ENCODE results near the gene CYP8B1.

CYP8B1 gene

GRCh38 chr3:42875325-42876151 lies at the start of gene CYP8B1:
CYP8B1 (minus strand) TSS chr3:42875879; CDS start chr3:42875816, 63 bp downstream.
- DNase-seq, result no peak

GRCh38 chr3:42923606-42924005 lies 47.9 kb upstream of the CYP8B1 start:
- DNase-seq, result no peak

- no peak for DNase-seq
These were observed 39.3 kb upstream of the CYP8B1 start for GRCh38 chr3:42914771-42915515.

- no peak for DNase-seq
These were observed 35.9 kb upstream of the CYP8B1 start for GRCh38 chr3:42911551-42911950.

- no peak for DNase-seq
These were observed 33.0 kb upstream of the CYP8B1 start for GRCh38 chr3:42908675-42909074.

GRCh38 chr3:42906848-42907183 lies 31.1 kb upstream of the CYP8B1 start:
- DNase-seq, result no peak

- DNase-seq, result no peak
These were observed 30.6 kb upstream of the CYP8B1 start, which contains the start of gene ZNF662 for GRCh38 chr3:42906070-42906847. ZNF662 (plus strand) TSS chr3:42906142; CDS start chr3:42908115, 1,973 bp downstream.

- peak; percentile 38 for DNase-seq
These were observed 30.0 kb upstream of the CYP8B1 start for GRCh38 chr3:42905740-42906069.

- no peak for DNase-seq
These were observed 28.4 kb upstream of the CYP8B1 start for GRCh38 chr3:42904076-42904475.

- no peak for DNase-seq
These were observed 26.6 kb upstream of the CYP8B1 start for GRCh38 chr3:42902257-42902656.

GRCh38 chr3:42901073-42901415 lies 25.4 kb upstream of the CYP8B1 start:
- no peak for DNase-seq

GRCh38 chr3:42900226-42901072 lies 24.8 kb upstream of the CYP8B1 start:
- no peak for DNase-seq

- DNase-seq, result no peak
These were observed 23.4 kb upstream of the CYP8B1 start for GRCh38 chr3:42898896-42899675.

- DNase-seq, result no peak
These were observed 19.8 kb upstream of the CYP8B1 start for GRCh38 chr3:42895580-42895868.

- no peak for DNase-seq
These were observed 19.3 kb upstream of the CYP8B1 start for GRCh38 chr3:42894698-42895579.

GRCh38 chr3:42892807-42893206 lies 17.1 kb upstream of the CYP8B1 start:
- DNase-seq, result no peak

GRCh38 chr3:42892169-42892568 lies 16.5 kb upstream of the CYP8B1 start:
- no peak for DNase-seq

GRCh38 chr3:42891042-42891441 lies 15.4 kb upstream of the CYP8B1 start:
- DNase-seq, result no peak

- DNase-seq, result no peak
These were observed 11.4 kb upstream of the CYP8B1 start for GRCh38 chr3:42887084-42887483.

- DNase-seq, result no peak
These were observed 10.7 kb upstream of the CYP8B1 start for GRCh38 chr3:42886294-42886822.

GRCh38 chr3:42884324-42884723 lies 8.6 kb upstream of the CYP8B1 start:
- DNase-seq, result no peak
